DMS153 treated with DMSO at 0.1 percent for 48 hours (cell line): ENCODE measurements around the gene ZNF804B.

Experiments used
- DNase-seq: peaks from one replicate; lab custom pipeline; 2025; ENCODE audit not compliant: unreplicated experiment; lab: John Stamatoyannopoulos, UW

Gene ZNF804B

GRCh38 chr7:88835147-88835728 lies 75.7 kb downstream of the ZNF804B start:
- no peak for DNase-seq

- no peak for DNase-seq
These were observed 82.7 kb downstream of the ZNF804B start for GRCh38 chr7:88842201-88842600.

- DNase-seq, result no peak
These were observed 85.6 kb downstream of the ZNF804B start for GRCh38 chr7:88845091-88845490.

- no peak for DNase-seq
These were observed 91.7 kb downstream of the ZNF804B start for GRCh38 chr7:88851220-88851619.

- DNase-seq, result no peak
These were observed 99.8 kb downstream of the ZNF804B start for GRCh38 chr7:88859288-88859687.

GRCh38 chr7:88866265-88866863 lies 106.9 kb downstream of the ZNF804B start:
- DNase-seq, result no peak

GRCh38 chr7:88867158-88867557 lies 107.7 kb downstream of the ZNF804B start:
- no peak for DNase-seq

- DNase-seq, result no peak
These were observed 109.0 kb downstream of the ZNF804B start for GRCh38 chr7:88868456-88868855.

- DNase-seq, result no peak
These were observed 121.6 kb downstream of the ZNF804B start for GRCh38 chr7:88881136-88881535.

- no peak for DNase-seq
These were observed 125.6 kb downstream of the ZNF804B start for GRCh38 chr7:88885131-88885530.

GRCh38 chr7:88888684-88889083 lies 129.2 kb downstream of the ZNF804B start:
- no peak for DNase-seq

- no peak for DNase-seq
These were observed 151.0 kb downstream of the ZNF804B start for GRCh38 chr7:88910516-88910915.

GRCh38 chr7:88912852-88913251 lies 153.4 kb downstream of the ZNF804B start:
- no peak for DNase-seq

GRCh38 chr7:88915615-88916014 lies 156.1 kb downstream of the ZNF804B start:
- DNase-seq, result no peak

- no peak for DNase-seq
These were observed 160.1 kb downstream of the ZNF804B start for GRCh38 chr7:88919478-88920131.

- DNase-seq, result no peak
These were observed 163.4 kb downstream of the ZNF804B start for GRCh38 chr7:88922944-88923343.

GRCh38 chr7:88928276-88928675 lies 168.8 kb downstream of the ZNF804B start:
- no peak for DNase-seq

- no peak for DNase-seq
These were observed 170.2 kb downstream of the ZNF804B start for GRCh38 chr7:88929719-88930118.

- DNase-seq, result no peak
These were observed 173.8 kb downstream of the ZNF804B start for GRCh38 chr7:88933285-88933684.

GRCh38 chr7:88942815-88943501 lies 183.5 kb downstream of the ZNF804B start:
- no peak for DNase-seq

- DNase-seq, result no peak
These were observed 192.3 kb downstream of the ZNF804B start for GRCh38 chr7:88951826-88952225.

- no peak for DNase-seq
These were observed 204.9 kb downstream of the ZNF804B start for GRCh38 chr7:88964418-88964817.
